Stimulated activated CD4-positive, alpha-beta T cell treated with anti-CD3 and anti-CD28 coated beads, Interleukin-4, amount 100 ng/mL, for 48 hours (primary cell): ENCODE data around the gene RPL4.

Source experiments
- DNase-seq, 2 donors: peaks; one replicate each; pipeline ENCODE4 v3.0.0-alpha.2; 2020; ENCODE audit warnings: low read depth in 2 of 2

RPL4 gene

GRCh38 chr15:66459818-66460615, 44.6 kb downstream of the RPL4 start:
- no peak for DNase-seq

DNA sequence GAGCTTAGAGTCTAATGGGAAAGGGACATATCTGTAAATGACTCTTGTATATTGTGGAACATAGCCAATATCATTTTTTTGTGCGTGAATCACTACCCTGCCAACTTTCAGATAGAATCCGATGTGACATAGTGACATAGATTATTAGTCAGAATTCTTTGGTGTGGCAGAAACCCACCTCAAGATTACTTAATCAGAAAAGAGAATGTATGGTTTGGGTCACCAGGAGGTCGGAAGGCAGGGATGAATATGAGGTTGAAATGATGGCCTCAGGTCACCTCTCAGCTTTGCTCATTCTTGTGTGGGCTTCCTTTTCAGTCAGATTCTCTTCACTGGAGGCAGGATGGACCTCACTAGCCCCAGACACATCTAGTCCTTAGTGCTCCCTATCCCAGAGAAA, 48.4 kb downstream of the RPL4 start:
- DNase-seq, result no peak

- DNase-seq, result no peak
Measured at GRCh38 chr15:66454143-66454542, 50.5 kb downstream of the RPL4 start.

DNA sequence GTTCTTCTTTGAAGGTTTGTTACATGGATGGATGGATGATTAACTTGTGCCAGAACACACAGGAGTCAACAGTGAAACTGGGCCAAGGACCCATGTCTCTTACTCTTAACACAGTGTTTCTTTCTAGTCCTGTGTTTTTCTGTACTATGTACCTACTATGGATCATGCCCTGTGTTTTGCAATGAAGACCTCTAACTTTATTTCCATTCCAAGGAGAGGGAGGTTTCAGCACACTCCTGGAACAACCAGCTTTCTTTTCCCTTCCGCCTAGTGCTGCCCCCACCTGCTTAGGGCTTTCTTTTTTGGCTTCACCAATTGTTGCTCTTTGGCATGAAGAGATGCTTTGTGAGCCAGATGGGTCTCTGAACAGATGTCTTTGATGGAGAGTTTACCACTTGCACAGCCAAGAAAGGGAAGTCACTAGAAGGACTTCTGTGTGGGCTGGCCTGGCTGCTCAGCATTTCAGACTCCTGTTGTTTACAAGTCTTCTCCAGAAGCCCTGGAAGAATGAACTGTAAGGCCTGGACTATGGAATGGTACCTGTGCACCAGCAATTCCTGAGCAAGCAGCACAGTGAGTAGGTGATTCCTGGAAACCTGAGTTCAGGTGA, 51.6 kb downstream of the RPL4 start:
- no peak for DNase-seq

DNA sequence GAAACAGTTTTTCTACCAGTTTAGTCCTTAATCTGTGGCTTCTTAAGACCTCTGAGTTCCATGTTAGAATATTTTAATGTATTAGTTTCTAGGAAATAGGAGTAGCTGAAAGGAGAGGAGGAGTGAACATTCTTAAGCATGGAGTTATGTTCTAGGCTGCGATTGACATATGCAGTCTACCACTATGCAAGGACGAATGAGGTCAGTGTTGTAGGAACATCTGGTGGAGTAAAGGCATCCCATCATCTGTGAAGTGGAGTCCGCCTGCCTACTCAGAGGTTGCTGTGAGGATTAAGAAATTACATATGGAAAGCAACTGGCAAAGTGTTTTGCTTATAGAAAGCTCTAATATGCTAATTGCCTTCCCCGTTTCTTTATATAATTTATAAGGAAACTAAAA, 52.2 kb downstream of the RPL4 start:
- no peak for DNase-seq
